Endothelial cell of umbilical vein (primary cell): ENCODE data around the gene IL17RD.

ENCODE experiments used
- CTCF ChIP-seq, 2 donors: IDR thresholded peaks; 1 replicate in 1 of 2; 2 replicates in 1 of 2; pipeline ENCODE4 v1.5.1; 2011; ENCODE audit warnings: low read length in 2 of 2, mild to moderate bottlenecking in 2 of 2, moderate library complexity in 2 of 2, control low read depth in 1 of 2, inconsistent platforms in 1 of 2, low read depth in 1 of 2; ENCODE audit not compliant: insufficient read depth in 1 of 2; ENCODE audit errors: extremely low read depth in 1 of 2
- EZH2 ChIP-seq: IDR thresholded peaks from 2 replicates; pipeline ENCODE4 v1.6.1; 2012; ENCODE audit warnings: borderline replicate concordance, low read depth, mild to moderate bottlenecking, moderate library complexity, low read length, inconsistent platforms; ENCODE audit not compliant: severe bottlenecking
- FOS ChIP-seq: IDR thresholded peaks from 2 replicates; pipeline ENCODE4 v1.6.1; 2011; ENCODE audit warnings: mild to moderate bottlenecking, low read length, moderate library complexity, borderline replicate concordance; ENCODE audit not compliant: insufficient read depth
- GATA2 ChIP-seq: IDR thresholded peaks from 2 replicates; pipeline ENCODE4 v1.7.0; 2011; ENCODE audit warnings: low read depth, mild to moderate bottlenecking, moderate library complexity, mixed read lengths, low read length; ENCODE audit not compliant: insufficient read length, insufficient read depth
- JUN ChIP-seq: IDR thresholded peaks from 2 replicates; pipeline ENCODE4 v1.6.1; 2011; ENCODE audit warnings: borderline replicate concordance, low read depth; ENCODE audit not compliant: insufficient read length, insufficient read depth
- MAX ChIP-seq: IDR thresholded peaks from 2 replicates; pipeline ENCODE4 v1.6.1; 2011; ENCODE audit not compliant: insufficient read depth, insufficient read length
- MYC ChIP-seq: IDR thresholded peaks from one replicate; pipeline ENCODE4 v1.6.1; 2011; ENCODE audit warnings: mild to moderate bottlenecking, low read depth, low read length
- POLR2A ChIP-seq: IDR thresholded peaks from 2 replicates; pipeline ENCODE4 v1.6.1; 2012; ENCODE audit warnings: low read depth, mild to moderate bottlenecking, control low read depth, low read length
- POLR2AphosphoS5 ChIP-seq: IDR thresholded peaks from 2 replicates; pipeline ENCODE4 v1.6.1; 2012; ENCODE audit warnings: low read depth, mild to moderate bottlenecking, control low read depth, low read length, moderate library complexity; ENCODE audit not compliant: insufficient read depth

GRCh38 chr3:57120040-57120439, 45.1 kb downstream of the IL17RD start:
- TF ChIP-seq CTCF (IDR thresholded peaks at IDR 0.05; ENCODE audit: extremely low read depth in 1 of 2, insufficient read depth in 1 of 2, low read depth in 1 of 2, low read length in 2 of 2) (no peak), EZH2 (no peak), POLR2AphosphoS5 (no peak), JUN (no peak), POLR2A (no peak), FOS (no peak), MYC (no peak), GATA2 (no peak), MAX (no peak)
